AML-193 (cell line): ENCODE results near the gene PHYKPL.

ENCODE experiments used
- DNase-seq, 2 experiments: peaks; one replicate each; lab custom pipeline; 2025; lab: John Stamatoyannopoulos, UW

PHYKPL gene

GRCh38 chr5:178223196-178223773, 9.3 kb downstream of the PHYKPL start:
- no peak for DNase-seq

GRCh38 chr5:178222292-178222691, 10.3 kb downstream of the PHYKPL start:
- DNase-seq = no peak

GRCh38 chr5:178221853-178222252, 10.7 kb downstream of the PHYKPL start:
- DNase-seq = no peak

GRCh38 chr5:178221282-178221681, 11.3 kb downstream of the PHYKPL start:
- DNase-seq = peak in 1 of 2 experiments; percentile 43

GRCh38 chr5:178218827-178219226, 13.8 kb downstream of the PHYKPL start:
- DNase-seq = no peak

GRCh38 chr5:178218237-178218776, 14.3 kb downstream of the PHYKPL start:
- no peak for DNase-seq

- no peak for DNase-seq
Observed at GRCh38 chr5:178216779-178217178, 15.8 kb downstream of the PHYKPL start.

- peak in 1 of 2 experiments; percentile 21 for DNase-seq
Observed at GRCh38 chr5:178216088-178216534, 16.5 kb downstream of the PHYKPL start.

- DNase-seq = no peak
Observed at GRCh38 chr5:178215280-178216002, 17.2 kb downstream of the PHYKPL start.

GRCh38 chr5:178214160-178214803, 18.3 kb downstream of the PHYKPL start:
- no peak for DNase-seq

GRCh38 chr5:178213748-178214151, 18.9 kb downstream of the PHYKPL start:
- DNase-seq = no peak

GRCh38 chr5:178213003-178213461, 19.6 kb downstream of the PHYKPL start:
- DNase-seq = no peak

- no peak for DNase-seq
Observed at GRCh38 chr5:178212241-178213002, 20.2 kb downstream of the PHYKPL start.

GRCh38 chr5:178211095-178212048, 21.2 kb downstream of the PHYKPL start:
- DNase-seq = no peak

GRCh38 chr5:178210686-178211085, 21.9 kb downstream of the PHYKPL start:
- DNase-seq = no peak

- DNase-seq = no peak
Observed at GRCh38 chr5:178210073-178210535, 22.5 kb downstream of the PHYKPL start.

GRCh38 chr5:178209334-178210072, 23.1 kb downstream of the PHYKPL start:
- DNase-seq = no peak

GRCh38 chr5:178208540-178209227, 23.9 kb downstream of the PHYKPL start:
- no peak for DNase-seq

- no peak for DNase-seq
Observed at GRCh38 chr5:178207917-178208280, 24.7 kb downstream of the PHYKPL start.
